PFSK-1 (cell line): ENCODE data around the gene ARHGAP18.

Experiments used
- FOXP2 ChIP-seq: optimal IDR thresholded peaks from 2 replicates; pipeline ENCODE3; 2011; ENCODE audit warnings: borderline replicate concordance, control low read depth, inconsistent platforms; ENCODE audit not compliant: insufficient read depth; ENCODE audit errors: extremely low read length, extremely low read depth
- POLR2AphosphoS5 ChIP-seq: IDR thresholded peaks from 2 replicates; pipeline ENCODE4 v1.6.1; 2012; ENCODE audit warnings: low read depth, mild to moderate bottlenecking, control low read depth, low read length, moderate library complexity

DNA sequence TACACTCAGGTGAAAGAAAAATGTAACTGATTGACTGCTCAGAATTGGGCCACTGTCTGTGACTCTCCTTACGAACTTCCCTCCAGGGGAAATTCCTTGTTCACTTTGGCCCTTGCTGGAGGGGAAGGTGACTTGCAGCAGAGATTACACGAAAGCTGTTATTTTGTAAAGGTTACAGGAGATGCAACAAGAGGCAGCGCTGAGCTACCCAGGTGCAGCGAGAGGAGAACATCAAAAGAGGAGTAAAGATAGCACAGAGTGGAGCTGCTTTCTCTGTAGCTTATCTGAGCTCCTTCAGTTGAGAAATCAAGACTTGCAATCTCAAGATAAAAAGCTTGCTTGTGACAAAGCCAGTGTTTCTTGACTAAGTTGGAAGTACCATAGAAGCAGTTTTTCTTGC is 144.6 kb downstream of the ARHGAP18 start:
- TF ChIP-seq FOXP2 (no peak), POLR2AphosphoS5 (no peak)
